Natural killer cell (primary cell): ENCODE measurements around the gene BBS1. TPM values are rescaled to one million over a fixed set of nuclear protein-coding genes. Genes with fewer than 3 reads are reported as not detected.

Experiments
- ATAC-seq, 3 donors: fragments of 150-1000 bp in 2 of 3; fragments of 200-7000 bp in 1 of 3; cut with Tn5 transposase; 1 replicate in 1 of 3; 2 replicates in 2 of 3; pipeline ENCODE4 v1.10.0; 2021; ENCODE audit warnings: mild to moderate bottlenecking in 2 of 3, moderate library complexity in 2 of 3
- DNase-seq, 2 donors: peaks; one replicate each; pipeline versions ENCODE4 v3.0.0 to v3.0.0-alpha.2; 2013 to 2021; ENCODE audit warnings: mixed read lengths in 1 of 2
- H3K27ac ChIP-seq: one replicate; pipeline ENCODE4 v1.5.1; 2013; ENCODE audit warnings: mild to moderate bottlenecking, low read length
- H3K27me3 ChIP-seq: one replicate; pipeline ENCODE4 v1.6.1; 2013; ENCODE audit warnings: low read length; ENCODE audit not compliant: control insufficient read depth, insufficient read depth
- H3K36me3 ChIP-seq: one replicate; pipeline ENCODE4 v1.6.1; 2013; ENCODE audit warnings: low read length; ENCODE audit not compliant: control insufficient read depth, insufficient read depth
- H3K4me1 ChIP-seq: one replicate; pipeline ENCODE4 v1.6.1; 2013; ENCODE audit warnings: low read length; ENCODE audit not compliant: control insufficient read depth, insufficient read depth
- H3K4me3 ChIP-seq: one replicate; pipeline ENCODE4 v1.5.1; 2013; ENCODE audit warnings: low read length
- H3K9me3 ChIP-seq: one replicate; pipeline ENCODE4 v1.6.1; 2013; ENCODE audit warnings: low read length; ENCODE audit not compliant: control insufficient read depth, insufficient read depth
- H3K27ac Mint-ChIP-seq, 2 donors: one replicate each; pipeline ENCODE4 v1.8.0; 2022; ENCODE audit warnings: mild to moderate bottlenecking in 2 of 2, mixed read lengths in 2 of 2, moderate library complexity in 1 of 2
- H3K27me3 Mint-ChIP-seq, 2 donors: one replicate each; pipeline ENCODE4 v1.8.0; 2022; ENCODE audit warnings: low read depth in 2 of 2, mixed read lengths in 2 of 2
- H3K36me3 Mint-ChIP-seq: one replicate; pipeline ENCODE4 v1.8.0; 2022; ENCODE audit warnings: mixed read lengths
- H3K4me1 Mint-ChIP-seq, 2 donors: one replicate each; pipeline ENCODE4 v1.8.0; 2022; ENCODE audit warnings: mixed read lengths in 2 of 2
- H3K4me3 Mint-ChIP-seq: one replicate; pipeline ENCODE4 v1.8.0; 2022; ENCODE audit warnings: mild to moderate bottlenecking, moderate library complexity, mixed read lengths
- H3K9me3 Mint-ChIP-seq, 2 donors: one replicate each; pipeline ENCODE4 v1.8.0; 2022; ENCODE audit warnings: mixed read lengths in 2 of 2
- whole genome bisulfite sequencing: methylation state at CpG from one replicate; pipeline ENCODE4 v1.1.7; 2013; ENCODE audit warnings: missing lambda C conversion rate; ENCODE audit not compliant: insufficient coverage; 5-methylcytosine and 5-hydroxymethylcytosine counted together
- intact Hi-C: fragments of 100-400 bp; cut with micrococcal nuclease; formaldehyde crosslinking; loops from one replicate; pipeline ENCODE4 v1.14.2; 2022
- total RNA-seq, 4 donors: library from RNA; stranded (reverse); fragments of 120-200 nt in 1 of 4; gene quantifications; one replicate each; pipeline versions ENCODE4 v1.2.3 to v1.2.4, GENCODE V29; 2013 to 2022
- TF ChIP-seq, protein P1 (sequence below): fragments of 200-600 bp; IDR thresholded peaks from one replicate; pipeline ENCODE4 v1.8.0; 2022; ENCODE audit warnings: antibody characterized with exemption

The BBS1 gene
- total RNA-seq, 3 donors from 2014 or later (not counting 1 experiment from before 2014, with no cell fraction given), result 12.5 to 22.5 (median 18.1) TPM

DNA sequence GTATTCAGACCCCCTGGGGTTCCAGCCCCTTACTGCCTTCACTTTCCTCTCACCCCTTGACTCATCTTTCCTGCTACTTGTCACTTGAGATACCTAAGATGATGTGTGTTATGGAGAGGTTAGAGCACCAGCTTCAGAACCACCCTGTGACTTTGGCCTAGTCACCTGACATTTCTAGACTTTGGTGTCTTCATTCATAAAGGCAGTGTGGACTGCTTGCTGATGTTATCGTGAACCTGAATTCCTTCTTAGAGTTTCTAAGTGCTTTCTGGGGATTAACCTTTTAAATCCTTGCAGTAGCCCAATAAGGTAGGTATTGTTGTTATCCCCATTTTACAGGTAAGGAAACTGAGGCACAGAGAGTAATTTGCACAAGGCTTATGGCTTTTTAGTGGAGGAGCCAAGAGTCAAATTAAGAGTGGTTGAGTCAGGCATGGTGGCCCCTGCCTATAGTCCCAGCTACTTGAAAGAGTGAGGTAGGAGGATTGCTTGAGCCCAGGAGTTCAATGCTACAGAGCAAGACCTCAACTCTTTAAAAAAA, 5.1 kb upstream of the BBS1 start:
- no peak overlapping the region for H3K4me3 Mint-ChIP-seq
- Histone ChIP-seq H3K27me3 (no peaks in the 10 kb centered on the region), H3K9me3 (no peaks in the 10 kb centered on the region), H3K4me1 (peaks cover 4% of the 10 kb centered on the region), H3K27ac (no peak overlapping the region), H3K4me3 (no peak overlapping the region), H3K36me3 (peaks cover 4% of the 10 kb centered on the region)
- ATAC-seq (no peak), DNase-seq (no peak)
- 100% methylated on average over 1 of the region's 1 CpG for WGBS
- TF ChIP-seq, protein P1, sequence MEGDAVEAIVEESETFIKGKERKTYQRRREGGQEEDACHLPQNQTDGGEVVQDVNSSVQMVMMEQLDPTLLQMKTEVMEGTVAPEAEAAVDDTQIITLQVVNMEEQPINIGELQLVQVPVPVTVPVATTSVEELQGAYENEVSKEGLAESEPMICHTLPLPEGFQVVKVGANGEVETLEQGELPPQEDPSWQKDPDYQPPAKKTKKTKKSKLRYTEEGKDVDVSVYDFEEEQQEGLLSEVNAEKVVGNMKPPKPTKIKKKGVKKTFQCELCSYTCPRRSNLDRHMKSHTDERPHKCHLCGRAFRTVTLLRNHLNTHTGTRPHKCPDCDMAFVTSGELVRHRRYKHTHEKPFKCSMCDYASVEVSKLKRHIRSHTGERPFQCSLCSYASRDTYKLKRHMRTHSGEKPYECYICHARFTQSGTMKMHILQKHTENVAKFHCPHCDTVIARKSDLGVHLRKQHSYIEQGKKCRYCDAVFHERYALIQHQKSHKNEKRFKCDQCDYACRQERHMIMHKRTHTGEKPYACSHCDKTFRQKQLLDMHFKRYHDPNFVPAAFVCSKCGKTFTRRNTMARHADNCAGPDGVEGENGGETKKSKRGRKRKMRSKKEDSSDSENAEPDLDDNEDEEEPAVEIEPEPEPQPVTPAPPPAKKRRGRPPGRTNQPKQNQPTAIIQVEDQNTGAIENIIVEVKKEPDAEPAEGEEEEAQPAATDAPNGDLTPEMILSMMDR, result no peak
- H3K27me3 Mint-ChIP-seq, result no peaks in the 10 kb centered on the region
- no peaks in the 10 kb centered on the region for H3K9me3 Mint-ChIP-seq
- H3K36me3 Mint-ChIP-seq, result no peaks in the 10 kb centered on the region
- intact Hi-C loops, result no loop called here
- H3K4me1 Mint-ChIP-seq, result peaks cover 0 to 3% of the 10 kb centered on the region in 2 donors
- no peak overlapping the region for H3K27ac Mint-ChIP-seq

DNA sequence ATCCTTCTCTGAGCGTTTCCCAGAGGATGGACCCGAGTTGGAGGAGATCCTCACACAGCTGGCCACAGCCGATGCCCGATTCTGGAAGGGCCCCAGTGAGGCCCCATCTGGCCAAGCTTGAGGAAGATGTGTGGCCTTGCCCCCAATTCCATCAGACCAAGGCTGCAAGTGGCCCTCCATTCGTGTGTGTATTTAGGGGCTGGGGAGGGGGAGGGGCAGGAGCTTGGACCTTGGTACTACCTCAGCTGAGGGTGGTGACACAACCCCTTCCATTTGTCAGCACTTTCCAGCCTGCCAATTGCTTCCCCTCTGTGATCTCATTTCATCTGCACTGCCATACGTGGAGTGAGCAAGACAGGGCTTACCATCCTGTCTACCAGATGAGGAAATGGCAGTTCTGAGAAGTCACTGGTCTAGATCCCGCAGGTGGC, 1.3 kb upstream of the BBS1 start:
- H3K4me1 Mint-ChIP-seq, result peaks cover 11 to 14% of the 10 kb centered on the region in 2 donors
- 95% methylated on average over 7 of the region's 7 CpGs for WGBS
- ATAC-seq, result no peak
- DNase-seq, result no peak
- TF ChIP-seq, protein P1, result no peak
- Histone ChIP-seq H3K9me3 (no peaks in the 10 kb centered on the region), H3K27me3 (no peaks in the 10 kb centered on the region), H3K27ac (no peak overlapping the region), H3K36me3 (peaks cover 3% of the 10 kb centered on the region), H3K4me3 (no peak overlapping the region), H3K4me1 (peaks cover 12% of the 10 kb centered on the region)
- no peaks in the 10 kb centered on the region for H3K27me3 Mint-ChIP-seq
- H3K27ac Mint-ChIP-seq, result no peak overlapping the region
- no peaks in the 10 kb centered on the region for H3K9me3 Mint-ChIP-seq
- no peaks in the 10 kb centered on the region for H3K36me3 Mint-ChIP-seq
- intact Hi-C loops, result no loop called here
- H3K4me3 Mint-ChIP-seq, result peak overlapping the region; percentile 2

DNA sequence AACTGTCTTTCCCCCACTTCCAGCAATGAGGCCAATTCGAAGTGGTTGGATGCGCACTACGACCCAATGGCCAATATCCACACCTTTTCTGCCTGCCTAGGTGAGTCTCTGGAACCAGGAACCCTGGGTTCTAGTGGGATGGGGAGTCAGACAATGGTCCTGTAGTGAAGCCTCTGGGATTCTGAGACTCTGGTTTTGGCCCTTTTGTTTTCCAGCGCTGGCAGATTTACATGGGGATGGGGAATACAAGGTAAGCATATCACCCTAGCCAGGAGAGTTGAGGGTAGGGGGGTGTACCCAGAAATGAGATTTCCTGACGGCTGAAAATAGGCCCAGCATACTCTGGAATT, 530 bp downstream of the BBS1 start:
- Mint-ChIP-seq H3K4me3 (peak overlapping the region; percentile 86), H3K4me1 (peaks cover 11 to 14% of the 10 kb centered on the region in 2 donors), H3K36me3 (no peaks in the 10 kb centered on the region), H3K27me3 (no peaks in the 10 kb centered on the region), H3K27ac (peak overlapping the region in 1 of 2 donors; percentile 79), H3K9me3 (no peaks in the 10 kb centered on the region)
- intact Hi-C loops, result no loop called here
- TF ChIP-seq, protein P1, result no peak
- peaks cover 12% of the 10 kb centered on the region for H3K4me1 ChIP-seq
- DNase-seq (no peak), ATAC-seq (no peak)
- peak overlapping the region; percentile 53 for H3K4me3 ChIP-seq
- no peak overlapping the region for H3K27ac ChIP-seq
- whole genome bisulfite sequencing, result 40% methylated on average over 5 of the region's 5 CpGs
- no peaks in the 10 kb centered on the region for H3K9me3 ChIP-seq
- H3K27me3 ChIP-seq, result no peaks in the 10 kb centered on the region
- H3K36me3 ChIP-seq, result no peaks in the 10 kb centered on the region

DNA sequence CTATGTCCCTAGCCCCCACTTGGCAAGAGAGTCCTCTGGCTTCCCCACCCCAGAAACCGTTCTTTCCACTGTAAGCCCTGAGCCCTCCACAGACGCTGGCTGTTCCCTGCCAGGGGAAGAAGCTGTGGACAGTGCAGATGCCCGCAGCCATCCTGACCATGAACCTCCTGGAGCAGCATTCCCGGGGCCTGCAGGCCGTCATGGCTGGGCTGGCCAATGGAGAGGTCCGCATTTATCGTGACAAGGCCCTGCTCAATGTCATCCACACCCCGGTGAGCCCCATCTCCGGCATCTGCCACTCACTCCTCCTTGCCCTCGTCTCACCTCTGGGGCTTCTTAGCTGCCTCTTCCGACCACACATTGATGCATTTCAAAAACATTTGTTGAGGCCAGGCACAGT, 13.2 kb downstream of the BBS1 start:
- no peak overlapping the region for H3K4me3 Mint-ChIP-seq
- no peaks in the 10 kb centered on the region for H3K27me3 Mint-ChIP-seq
- TF ChIP-seq, protein P1, result no peak
- no peak for DNase-seq
- no peaks in the 10 kb centered on the region for H3K4me1 Mint-ChIP-seq
- intact Hi-C loops, result no loop called here
- 97% methylated on average over 11 of the region's 11 CpGs for WGBS
- Histone ChIP-seq H3K36me3 (peaks cover 41% of the 10 kb centered on the region), H3K9me3 (no peaks in the 10 kb centered on the region), H3K27me3 (no peaks in the 10 kb centered on the region), H3K27ac (no peak overlapping the region), H3K4me3 (no peak overlapping the region), H3K4me1 (no peaks in the 10 kb centered on the region)
- no peaks in the 10 kb centered on the region for H3K9me3 Mint-ChIP-seq
- peaks cover 8% of the 10 kb centered on the region for H3K36me3 Mint-ChIP-seq
- ATAC-seq, result no peak
- H3K27ac Mint-ChIP-seq, result no peak overlapping the region
